HG03439 (cell line): ENCODE results near the gene TADA2A.
"Not testable (repeated sequence)": the region's sequence is repeated elsewhere in the genome, so short reads cannot be mapped to it uniquely, and the experiment has no call there.

ENCODE experiments used
- ATAC-seq: cut with Tn5 transposase; IDR thresholded peaks from one replicate; pipeline ENCODE4 v1.9.1; 2021; ENCODE audit warnings: mild to moderate bottlenecking, moderate library complexity; ENCODE audit not compliant: unreplicated experiment

The TADA2A gene

GRCh38 chr17:37457801-37458200 is 51.1 kb downstream of the TADA2A start:
- not testable (repeated sequence) for ATAC-seq

- ATAC-seq, result no peak
Measured at GRCh38 chr17:37458805-37459204, 52.1 kb downstream of the TADA2A start.

- ATAC-seq, result no peak
Measured at GRCh38 chr17:37461668-37462067, 55.0 kb downstream of the TADA2A start.

DNA sequence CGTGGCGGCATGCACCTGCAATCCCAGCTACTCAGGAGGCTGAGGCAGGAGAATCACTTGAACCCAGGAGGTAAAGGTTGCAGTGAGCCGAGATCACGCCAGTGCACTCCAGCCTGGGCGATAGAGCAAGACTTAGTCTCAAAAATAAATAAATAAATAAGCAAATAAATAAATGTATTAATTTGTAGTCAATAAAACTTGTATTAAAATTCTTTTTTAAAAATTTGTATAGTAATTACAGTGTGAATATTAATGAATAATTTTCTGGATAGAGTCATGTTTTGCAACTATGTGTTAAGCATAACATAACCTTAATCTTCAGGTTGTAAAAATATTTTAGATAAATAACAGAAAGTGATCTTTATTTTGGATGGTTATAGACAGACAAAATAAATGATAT is 55.8 kb downstream of the TADA2A start:
- ATAC-seq, result no peak

- ATAC-seq, result no peak
Measured at GRCh38 chr17:37463039-37463438, 56.4 kb downstream of the TADA2A start.

GRCh38 chr17:37465069-37465616 is 58.5 kb downstream of the TADA2A start:
- ATAC-seq, result no peak

- ATAC-seq, result no peak
Measured at GRCh38 chr17:37466471-37466870, 59.8 kb downstream of the TADA2A start.

- no peak for ATAC-seq
Measured at GRCh38 chr17:37470181-37470580, 63.5 kb downstream of the TADA2A start.

DNA sequence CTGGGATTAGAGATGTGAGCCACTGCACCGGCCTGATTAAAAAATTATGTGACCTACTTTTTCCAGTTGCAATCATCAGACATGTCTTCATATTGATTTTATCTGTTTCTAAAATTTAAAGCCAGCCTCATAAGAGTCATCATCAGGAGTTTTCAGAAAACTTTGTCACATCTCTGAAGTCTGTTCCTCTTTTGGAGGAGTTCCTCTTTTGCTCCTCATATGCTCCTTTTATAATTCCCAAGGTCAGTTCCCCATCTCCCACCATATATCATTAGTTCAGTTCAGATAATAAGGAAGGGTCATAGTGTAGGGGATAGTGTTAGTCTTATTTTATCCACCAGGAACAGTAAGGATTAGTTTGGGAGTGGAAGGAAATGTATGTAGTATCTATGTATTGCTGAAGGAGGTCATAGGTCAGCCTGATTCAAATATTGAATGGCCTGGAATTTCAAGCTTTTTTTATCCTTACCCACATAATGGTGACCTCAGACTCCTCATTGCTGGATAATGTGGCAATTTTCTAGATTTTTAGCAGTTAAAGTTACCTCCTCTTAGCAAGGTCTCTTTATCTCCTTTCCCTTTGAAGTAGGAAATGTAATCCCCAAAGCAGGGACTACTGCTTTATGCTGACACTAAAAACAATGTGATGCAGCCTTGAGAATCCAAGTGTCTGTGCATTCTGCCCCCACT is 69.2 kb downstream of the TADA2A start:
- no peak for ATAC-seq

DNA sequence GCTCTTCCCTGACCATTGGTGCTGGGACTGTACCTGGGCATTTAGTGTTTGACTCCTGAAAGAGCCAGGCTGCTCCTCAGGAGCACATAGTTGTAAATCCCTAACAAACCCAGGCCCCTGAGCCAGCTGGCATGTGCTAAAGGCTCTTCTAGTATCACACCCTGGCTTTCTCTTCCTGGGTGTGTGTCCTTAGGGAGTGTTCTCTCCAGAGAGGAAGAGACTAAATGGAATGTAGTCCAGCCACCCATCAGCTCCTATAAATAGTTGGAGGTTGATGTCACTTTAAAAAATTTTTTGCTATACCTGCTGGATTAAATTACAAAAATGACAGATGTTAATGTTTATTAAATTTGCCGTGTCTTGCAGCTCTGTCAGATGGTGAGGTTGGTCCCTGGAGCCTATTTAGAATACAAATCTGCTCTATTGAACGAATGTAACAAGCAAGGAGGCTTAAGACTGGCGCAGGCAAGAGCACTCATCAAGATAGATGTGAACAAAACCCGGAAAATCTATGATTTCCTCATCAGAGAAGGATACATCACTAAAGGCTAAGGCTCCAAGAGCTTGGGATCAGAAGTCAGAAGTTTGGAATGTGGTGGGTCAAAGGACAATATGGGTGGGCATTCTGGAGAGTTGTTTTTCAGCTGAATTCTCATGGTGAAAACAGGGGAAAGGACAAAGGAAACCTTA is 69.9 kb downstream of the TADA2A start:
- no peak for ATAC-seq

DNA sequence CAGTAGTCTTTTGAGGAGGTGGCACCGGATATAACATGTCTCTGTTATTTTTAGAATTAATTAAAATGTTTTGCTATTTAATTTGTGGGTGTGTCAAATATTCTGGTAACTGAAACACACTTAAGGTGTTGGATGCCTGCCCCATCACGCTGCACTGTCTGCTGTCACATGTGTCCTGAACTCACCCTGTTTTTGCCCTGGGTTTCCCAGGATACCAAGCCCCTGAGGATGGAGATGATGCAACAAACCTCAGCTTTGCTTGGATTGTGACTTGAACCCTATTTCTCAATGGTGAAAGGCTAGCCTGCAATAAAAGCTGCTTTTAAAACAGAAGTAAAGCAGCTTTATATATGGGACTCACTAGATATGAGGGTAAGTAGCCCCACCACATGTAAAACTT is 71.5 kb downstream of the TADA2A start:
- ATAC-seq, result no peak

GRCh38 chr17:37479025-37479424 is 72.3 kb downstream of the TADA2A start:
- ATAC-seq, result no peak

GRCh38 chr17:37480427-37480826 is 73.7 kb downstream of the TADA2A start:
- ATAC-seq, result no peak

DNA sequence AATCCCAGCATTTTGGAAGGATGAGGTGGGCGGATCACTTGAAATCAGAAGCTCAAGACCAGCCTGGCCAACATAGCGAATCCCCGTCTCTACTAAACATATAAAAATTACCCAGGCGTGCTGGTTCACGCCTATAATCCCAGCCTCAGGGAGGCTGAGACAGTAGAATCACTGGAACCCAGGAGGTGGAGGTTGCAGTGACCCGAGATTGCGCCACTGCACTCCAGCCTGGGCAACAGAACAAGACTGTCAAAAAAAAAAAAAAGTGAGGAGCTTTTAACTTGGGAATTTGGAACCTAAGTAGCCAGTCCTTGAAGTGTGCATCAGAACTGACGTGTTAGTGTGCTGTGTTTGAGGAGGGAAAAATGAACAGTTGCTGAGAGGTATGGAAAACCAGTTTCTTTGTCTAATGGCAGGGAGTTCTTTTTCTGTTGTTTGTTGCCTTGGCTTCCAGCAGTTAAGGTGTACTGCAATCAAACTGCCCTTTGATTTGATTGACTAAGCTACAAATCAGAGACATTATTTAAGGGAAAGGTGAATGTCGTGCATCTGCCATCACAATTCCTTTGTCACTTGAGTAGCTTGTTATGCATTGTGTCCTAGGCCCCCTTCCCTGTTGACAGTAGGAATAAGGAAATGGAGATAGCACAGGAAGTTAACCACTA is 74.4 kb downstream of the TADA2A start:
- ATAC-seq, result no peak

- no peak for ATAC-seq
Measured at GRCh38 chr17:37483311-37484039, 76.8 kb downstream of the TADA2A start.

- no peak for ATAC-seq
Measured at GRCh38 chr17:37485938-37486570, 79.4 kb downstream of the TADA2A start.

DNA sequence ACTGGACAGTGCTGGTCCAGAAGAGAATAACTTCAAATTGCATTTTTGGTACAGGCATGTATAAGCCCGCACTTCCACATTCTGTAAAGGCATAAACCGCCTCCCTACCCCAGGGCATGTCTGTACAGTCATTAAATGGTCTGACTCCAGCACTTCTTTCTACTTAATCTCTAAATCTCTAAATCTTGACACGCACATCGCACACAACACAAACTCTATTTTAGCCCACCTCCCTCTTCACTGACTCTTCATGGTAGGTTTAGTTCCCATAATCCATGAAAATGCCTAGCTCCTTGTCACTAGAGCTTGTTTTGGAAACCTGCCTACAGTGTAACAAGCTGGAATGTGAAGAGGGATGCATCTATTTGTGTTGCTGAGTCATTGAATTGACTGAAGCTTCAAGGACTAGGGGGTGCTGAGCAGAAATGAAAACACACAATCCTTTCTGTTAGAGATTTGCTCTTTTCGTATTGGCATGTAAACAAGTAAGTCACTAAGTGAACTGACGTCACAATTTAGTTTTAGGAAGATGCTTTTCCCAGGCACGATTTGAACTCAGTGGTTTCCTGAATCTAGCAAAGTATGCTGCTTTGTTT is 81.4 kb downstream of the TADA2A start:
- ATAC-seq, result no peak

DNA sequence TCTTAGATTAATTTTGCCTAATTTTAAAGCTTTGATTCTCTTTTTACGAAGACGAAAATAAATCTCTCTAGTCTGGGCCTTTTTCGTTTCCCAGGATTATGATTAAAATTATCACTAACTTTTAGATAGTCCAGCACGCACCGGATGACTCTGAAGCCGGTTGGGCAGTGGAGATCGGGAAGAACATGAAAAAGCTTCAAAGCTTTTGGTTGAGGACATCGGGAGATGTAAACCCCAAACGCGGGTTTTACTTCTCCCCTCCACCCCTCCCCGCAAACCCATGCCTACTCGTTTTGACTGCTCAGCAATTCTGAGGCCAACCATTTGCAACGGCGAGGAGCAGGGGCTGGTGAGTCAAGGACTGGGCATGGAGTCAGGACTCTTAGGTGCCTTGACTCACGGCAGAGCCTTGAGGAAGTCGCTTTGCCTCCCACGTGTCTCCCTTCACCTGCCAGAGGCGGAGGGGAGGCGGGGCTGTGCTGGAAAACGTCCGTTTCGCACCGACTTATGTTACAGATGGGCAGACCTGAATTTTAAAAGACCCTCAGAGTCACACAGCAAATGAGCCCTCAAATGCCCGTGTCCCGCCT is 82.0 kb downstream of the TADA2A start:
- no peak for ATAC-seq

DNA sequence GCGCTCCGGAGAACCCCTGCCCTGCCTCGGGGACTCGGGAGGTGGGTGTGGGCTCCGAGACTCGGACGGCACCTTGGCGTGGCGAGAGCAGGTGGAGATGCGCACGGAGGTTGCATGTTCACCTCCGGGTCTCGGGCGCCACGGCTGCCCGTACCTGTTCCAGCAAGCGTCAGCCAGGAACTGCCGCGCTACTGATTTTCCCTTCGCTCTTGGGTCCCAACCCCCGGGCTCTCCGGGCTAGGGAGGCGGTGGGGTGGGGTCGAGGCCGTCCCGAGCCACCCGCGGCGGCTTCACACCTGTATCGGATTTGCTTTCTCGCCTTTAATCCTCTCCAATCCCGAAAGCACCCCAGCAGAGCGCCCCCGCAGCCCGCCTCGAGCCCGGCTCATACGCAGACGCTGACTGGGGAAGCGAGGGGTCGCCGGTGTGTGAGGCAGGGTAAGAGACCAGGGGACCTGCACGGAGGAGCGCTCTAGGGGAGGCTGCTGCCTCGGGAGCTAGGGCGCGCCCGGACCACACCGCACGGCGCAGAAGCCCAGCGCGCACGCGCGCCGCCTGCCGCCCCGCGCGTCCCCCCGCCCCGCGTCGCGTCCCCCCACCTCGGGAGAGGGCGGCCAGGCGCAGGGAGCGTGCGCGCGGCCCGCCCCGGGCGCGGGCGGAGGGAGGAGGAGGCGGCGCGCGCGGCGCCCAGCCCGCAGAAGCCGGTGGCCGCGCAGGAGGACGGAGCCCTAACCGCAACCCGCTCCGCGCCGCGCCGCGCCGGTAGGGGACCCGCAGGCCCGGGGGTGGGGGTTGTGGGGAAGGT is 82.7 kb downstream of the TADA2A start, which contains the start of gene DUSP14:
Gene DUSP14, plus strand, starts transcription at position 695 of the 805 bp plus-strand sequence. CDS start 22,382 bp downstream, outside the sequence.
- ATAC-seq, result peak; percentile 70
